ENCODE results near the gene SLMAP.

- TF ChIP-seq POLR2A (IDR thresholded peaks at IDR 0.05) (no peak), CTCF (IDR thresholded peaks at IDR 0.05) (no peak)
Observed at GRCh38 chr3:57796261-57796660, 40.2 kb downstream of the SLMAP start.

Data from breast epithelium (tissue), 3 donors.